ENCODE results near the gene MTRR.

Gene MTRR

DNA sequence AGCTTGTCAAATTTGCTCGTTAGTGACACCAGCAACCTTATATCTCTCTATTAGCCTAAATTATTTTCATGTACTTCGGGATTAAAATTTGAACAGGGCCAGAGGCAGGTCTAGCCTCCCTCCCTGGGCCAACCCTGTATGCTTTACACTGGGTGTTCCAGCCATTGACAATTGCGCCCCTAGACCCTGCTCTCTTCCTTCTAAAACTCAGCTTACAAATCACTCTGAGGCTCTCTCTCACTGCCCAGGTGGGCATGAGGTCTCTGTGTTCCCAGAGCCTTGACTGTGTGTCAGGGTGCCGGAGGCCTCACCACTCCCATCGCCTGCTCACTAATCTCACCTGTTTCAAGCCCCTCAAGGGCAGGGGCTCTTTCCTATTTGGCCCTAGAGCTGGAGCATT, 11.6 kb upstream of the MTRR start:
- no peak overlapping the region for H3K4me2 ChIP-seq (ENCODE audit: low read depth, low read length, poor library complexity, severe bottlenecking)
- H3K27me3 ChIP-seq (ENCODE audit: insufficient read depth, low read length, poor library complexity, severe bottlenecking): no peaks in the 10 kb centered on the region
- no peak overlapping the region for H3K4me3 ChIP-seq (ENCODE audit: low read length, poor library complexity, severe bottlenecking)
- H3F3A ChIP-seq (ENCODE audit: low read depth): no peaks in the 10 kb centered on the region
- H2AFZ ChIP-seq (ENCODE audit: low read length): no peak overlapping the region
- H3K9me3 ChIP-seq (ENCODE audit: insufficient read depth, low read depth, low read length): no peaks in the 10 kb centered on the region
- TF ChIP-seq EZH2phosphoT487 (IDR thresholded peaks at IDR 0.05; ENCODE audit: borderline replicate concordance): no peak
- TF ChIP-seq, protein P1, sequence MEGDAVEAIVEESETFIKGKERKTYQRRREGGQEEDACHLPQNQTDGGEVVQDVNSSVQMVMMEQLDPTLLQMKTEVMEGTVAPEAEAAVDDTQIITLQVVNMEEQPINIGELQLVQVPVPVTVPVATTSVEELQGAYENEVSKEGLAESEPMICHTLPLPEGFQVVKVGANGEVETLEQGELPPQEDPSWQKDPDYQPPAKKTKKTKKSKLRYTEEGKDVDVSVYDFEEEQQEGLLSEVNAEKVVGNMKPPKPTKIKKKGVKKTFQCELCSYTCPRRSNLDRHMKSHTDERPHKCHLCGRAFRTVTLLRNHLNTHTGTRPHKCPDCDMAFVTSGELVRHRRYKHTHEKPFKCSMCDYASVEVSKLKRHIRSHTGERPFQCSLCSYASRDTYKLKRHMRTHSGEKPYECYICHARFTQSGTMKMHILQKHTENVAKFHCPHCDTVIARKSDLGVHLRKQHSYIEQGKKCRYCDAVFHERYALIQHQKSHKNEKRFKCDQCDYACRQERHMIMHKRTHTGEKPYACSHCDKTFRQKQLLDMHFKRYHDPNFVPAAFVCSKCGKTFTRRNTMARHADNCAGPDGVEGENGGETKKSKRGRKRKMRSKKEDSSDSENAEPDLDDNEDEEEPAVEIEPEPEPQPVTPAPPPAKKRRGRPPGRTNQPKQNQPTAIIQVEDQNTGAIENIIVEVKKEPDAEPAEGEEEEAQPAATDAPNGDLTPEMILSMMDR (conservative IDR thresholded peaks at IDR 0.05; ENCODE audit: low read length): no peak
- H3K79me2 ChIP-seq (ENCODE audit: insufficient read depth, low read length): no peaks in the 10 kb centered on the region
- H3K36me3 ChIP-seq (ENCODE audit: insufficient read depth, low read length): peaks cover 22% of the 10 kb centered on the region; the same call in 1 of the 2 replicates
- peaks cover 18% of the 10 kb centered on the region for H3K4me1 ChIP-seq (ENCODE audit: insufficient read depth, low read length, poor library complexity, severe bottlenecking)
- no peaks in the 10 kb centered on the region for H4K20me1 ChIP-seq (ENCODE audit: insufficient read depth, low read length, poor library complexity, severe bottlenecking)
- no peak overlapping the region for H3K9ac ChIP-seq (ENCODE audit: low read depth, low read length, poor library complexity, severe bottlenecking)
- no peaks in the 10 kb centered on the region for H3K9me2 ChIP-seq (replicated peaks; ENCODE audit: low read depth, low read length)

DNA sequence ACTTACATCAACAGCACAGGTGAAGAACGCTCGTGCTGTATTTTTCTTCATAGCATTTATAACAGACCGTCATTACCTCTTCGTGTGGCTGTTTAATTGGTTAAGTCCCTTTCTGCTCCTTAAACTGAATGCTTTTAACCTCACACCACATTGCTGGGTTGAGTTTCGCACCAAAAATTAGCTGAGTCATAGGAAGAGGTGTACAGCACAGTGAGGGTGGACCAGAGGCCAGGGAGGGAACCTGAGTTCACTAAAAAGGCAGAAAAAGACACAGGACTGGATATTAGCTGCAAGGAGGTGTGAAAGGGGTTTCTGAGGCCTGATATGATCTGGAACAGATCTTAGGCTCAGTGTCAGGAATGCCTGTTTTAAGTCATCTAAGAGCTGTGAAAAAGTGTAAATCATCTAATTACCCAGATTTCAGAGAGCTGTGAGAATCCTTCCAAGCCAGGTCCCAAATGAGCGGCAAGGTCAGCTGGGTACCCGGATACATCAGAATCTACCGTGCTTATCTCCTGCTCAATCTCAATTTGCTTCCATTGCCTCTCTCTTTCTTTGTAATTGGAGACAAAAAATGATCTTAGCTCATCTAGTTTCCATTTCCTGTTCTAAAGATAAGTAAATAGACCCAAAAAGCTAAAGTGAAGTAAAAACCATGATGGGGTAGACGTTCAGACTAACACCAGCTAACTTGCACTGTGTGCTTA, 10.9 kb upstream of the MTRR start:
- TF ChIP-seq, protein P1 (conservative IDR thresholded peaks at IDR 0.05; ENCODE audit: low read length): no peak
- TF ChIP-seq EZH2phosphoT487 (IDR thresholded peaks at IDR 0.05; ENCODE audit: borderline replicate concordance): no peak
- Histone ChIP-seq H3K79me2 (ENCODE audit: insufficient read depth, low read length) (no peaks in the 10 kb centered on the region), H3K4me1 (ENCODE audit: insufficient read depth, low read length, poor library complexity, severe bottlenecking) (peaks cover 14% of the 10 kb centered on the region), H3K9me2 (replicated peaks; ENCODE audit: low read depth, low read length) (no peaks in the 10 kb centered on the region), H3K36me3 (ENCODE audit: insufficient read depth, low read length) (peaks cover 22% of the 10 kb centered on the region; the same call in 1 of the 2 replicates), H3K9ac (ENCODE audit: low read depth, low read length, poor library complexity, severe bottlenecking) (no peak overlapping the region), H2AFZ (ENCODE audit: low read length) (no peak overlapping the region), H3K27me3 (ENCODE audit: insufficient read depth, low read length, poor library complexity, severe bottlenecking) (no peaks in the 10 kb centered on the region), H3K4me3 (ENCODE audit: low read length, poor library complexity, severe bottlenecking) (no peak overlapping the region), H3F3A (ENCODE audit: low read depth) (no peaks in the 10 kb centered on the region), H3K9me3 (ENCODE audit: insufficient read depth, low read depth, low read length) (no peaks in the 10 kb centered on the region), H3K4me2 (ENCODE audit: low read depth, low read length, poor library complexity, severe bottlenecking) (peak overlapping the region; percentile 4), H4K20me1 (ENCODE audit: insufficient read depth, low read length, poor library complexity, severe bottlenecking) (no peaks in the 10 kb centered on the region)

DNA sequence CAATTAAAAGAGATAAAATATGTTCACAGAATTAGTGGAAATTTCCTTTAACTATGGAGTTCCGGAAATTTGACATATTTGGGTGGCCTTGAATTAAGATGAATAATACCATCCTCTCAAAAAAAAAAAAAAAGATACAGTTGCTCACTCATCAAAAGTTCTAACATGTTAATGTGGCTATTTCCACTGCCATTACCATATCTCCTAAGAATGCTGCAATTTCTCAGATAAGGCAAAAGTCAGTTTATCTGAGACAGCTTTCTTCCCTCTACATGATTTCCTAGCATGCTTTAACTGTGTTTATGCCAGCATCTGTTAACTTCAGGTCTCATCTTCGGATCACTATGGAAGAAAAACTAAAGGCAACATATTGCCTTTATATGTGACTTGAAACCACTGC, 2.8 kb upstream of the MTRR start:
- Histone ChIP-seq H3K36me3 (ENCODE audit: insufficient read depth, low read length) (peaks cover 4% of the 10 kb centered on the region; the same call in 1 of the 2 replicates), H2AFZ (ENCODE audit: low read length) (no peak overlapping the region), H3K4me2 (ENCODE audit: low read depth, low read length, poor library complexity, severe bottlenecking) (peak overlapping the region; percentile 43), H3K79me2 (ENCODE audit: insufficient read depth, low read length) (peaks cover 46% of the 10 kb centered on the region), H3K4me1 (ENCODE audit: insufficient read depth, low read length, poor library complexity, severe bottlenecking) (peaks cover 41% of the 10 kb centered on the region), H3K9me3 (ENCODE audit: insufficient read depth, low read depth, low read length) (no peaks in the 10 kb centered on the region), H3K27me3 (ENCODE audit: insufficient read depth, low read length, poor library complexity, severe bottlenecking) (peaks cover 4% of the 10 kb centered on the region), H3K9ac (ENCODE audit: low read depth, low read length, poor library complexity, severe bottlenecking) (peak overlapping the region; percentile 15), H3K4me3 (ENCODE audit: low read length, poor library complexity, severe bottlenecking) (no peak overlapping the region), H4K20me1 (ENCODE audit: insufficient read depth, low read length, poor library complexity, severe bottlenecking) (peaks cover 21% of the 10 kb centered on the region), H3F3A (ENCODE audit: low read depth) (no peaks in the 10 kb centered on the region), H3K9me2 (replicated peaks; ENCODE audit: low read depth, low read length) (no peaks in the 10 kb centered on the region)
- no peak for TF ChIP-seq EZH2phosphoT487 (IDR thresholded peaks at IDR 0.05; ENCODE audit: borderline replicate concordance)
- TF ChIP-seq, protein P1 (conservative IDR thresholded peaks at IDR 0.05; ENCODE audit: low read length): no peak
